Ectodermal cell (in vitro differentiated cells): ENCODE data around the gene TMC1.
A peak's percentile ranks its signal among the peaks of the same experiment; 100 is the strongest.

Source experiments
- H3K27ac ChIP-seq: 2 replicates; pipeline ENCODE4 v1.7.0; 2013; ENCODE audit warnings: mild to moderate bottlenecking, low read depth, low read length; ENCODE audit not compliant: insufficient read depth, poor library complexity, severe bottlenecking
- H3K27me3 ChIP-seq: 2 replicates; pipeline ENCODE4 v1.7.0; 2013; ENCODE audit warnings: mild to moderate bottlenecking, low read length; ENCODE audit not compliant: insufficient read depth, control insufficient read depth, poor library complexity, severe bottlenecking
- H3K36me3 ChIP-seq: one replicate; pipeline ENCODE4 v1.7.0; 2013; ENCODE audit warnings: low read length; ENCODE audit not compliant: control insufficient read depth, insufficient read depth
- H3K4me1 ChIP-seq: one replicate; pipeline ENCODE4 v1.7.0; 2013; ENCODE audit warnings: low read length; ENCODE audit not compliant: control insufficient read depth, insufficient read depth
- H3K4me3 ChIP-seq: 2 replicates; pipeline ENCODE4 v1.7.0; 2013; ENCODE audit warnings: low read depth, low read length, control low read depth; ENCODE audit not compliant: insufficient read depth
- H3K9me3 ChIP-seq: 2 replicates; pipeline ENCODE4 v1.7.0; 2013; ENCODE audit warnings: mild to moderate bottlenecking, low read length, moderate library complexity; ENCODE audit not compliant: control insufficient read depth
- WGBS, 2 experiments: methylation state at CpG; one replicate each; pipeline ENCODE4 v1.1.7; 2013; ENCODE audit warnings: missing lambda C conversion rate in 2 of 2; 5-methylcytosine and 5-hydroxymethylcytosine counted together

Gene TMC1

GRCh38 chr9:72598639-72599038 is 77.2 kb downstream of the TMC1 start:
- Histone ChIP-seq H3K27ac (no peak overlapping the region), H3K4me1 (no peaks in the 10 kb centered on the region), H3K4me3 (no peak overlapping the region), H3K27me3 (no peaks in the 10 kb centered on the region), H3K36me3 (no peaks in the 10 kb centered on the region), H3K9me3 (no peaks in the 10 kb centered on the region)
- 91 to 94% methylated on average over 3 of the region's 3 CpGs for WGBS, 2 experiments

DNA sequence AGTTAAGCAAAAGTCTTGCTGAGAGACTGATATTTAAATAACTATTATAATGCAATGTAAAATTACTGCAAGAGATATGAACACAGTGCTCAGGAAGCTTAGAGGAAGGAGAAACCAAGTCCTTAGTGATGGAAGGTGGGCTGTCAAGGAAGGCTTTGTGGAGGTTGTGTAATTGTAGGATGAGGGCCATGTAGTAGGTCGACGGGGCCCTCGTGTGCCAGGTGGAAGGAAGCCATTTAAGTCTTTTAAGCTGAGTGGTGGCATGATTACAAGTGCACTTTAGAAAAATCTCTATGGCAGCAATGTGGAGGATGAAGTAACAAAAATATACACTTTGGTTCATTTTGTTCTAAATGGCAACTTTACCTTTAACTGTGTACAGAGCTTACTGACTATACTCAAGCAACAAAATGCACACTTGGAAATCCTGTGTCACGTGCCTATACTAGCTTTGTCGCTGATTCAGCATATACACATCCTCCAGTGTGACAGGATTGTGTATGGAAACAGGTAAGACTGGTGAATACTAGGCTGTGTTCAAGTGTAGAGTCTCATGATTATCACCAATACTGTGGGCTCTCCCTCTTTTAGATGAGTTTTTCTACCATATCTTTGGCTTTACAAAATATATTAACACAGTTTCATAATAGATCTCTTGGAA is 78.6 kb downstream of the TMC1 start:
- H3K4me1 ChIP-seq, result no peaks in the 10 kb centered on the region
- 92 to 93% methylated on average over 5 of the region's 5 CpGs for WGBS, 2 experiments
- H3K27ac ChIP-seq, result no peak overlapping the region
- no peaks in the 10 kb centered on the region for H3K36me3 ChIP-seq
- no peaks in the 10 kb centered on the region for H3K27me3 ChIP-seq
- no peaks in the 10 kb centered on the region for H3K9me3 ChIP-seq
- H3K4me3 ChIP-seq, result no peak overlapping the region

DNA sequence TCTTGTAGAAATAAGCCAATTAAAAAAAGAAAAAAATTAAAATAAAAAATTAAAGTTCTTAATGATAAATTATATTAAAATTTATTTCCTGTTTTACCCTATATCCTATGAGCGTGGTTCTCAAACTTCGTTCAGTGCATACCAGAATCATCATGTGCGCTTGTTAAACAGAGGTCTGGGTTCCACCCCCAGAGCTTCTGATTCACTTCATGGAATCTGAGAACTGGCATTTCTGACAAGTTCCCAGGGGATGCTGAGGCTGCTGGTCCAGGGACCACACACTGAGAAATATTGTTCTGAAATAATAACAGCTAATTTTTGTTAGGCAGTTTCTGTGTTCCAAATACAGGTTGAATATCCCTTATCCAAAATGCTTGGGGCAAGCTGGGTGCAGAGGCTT is 79.3 kb downstream of the TMC1 start:
- 94 to 96% methylated on average over 3 of the region's 3 CpGs for WGBS, 2 experiments
- Histone ChIP-seq H3K27me3 (no peaks in the 10 kb centered on the region), H3K9me3 (no peaks in the 10 kb centered on the region), H3K36me3 (no peaks in the 10 kb centered on the region), H3K27ac (no peak overlapping the region), H3K4me1 (no peaks in the 10 kb centered on the region), H3K4me3 (no peak overlapping the region)

- no peaks in the 10 kb centered on the region for H3K36me3 ChIP-seq
- no peak overlapping the region for H3K4me3 ChIP-seq
- no peak overlapping the region for H3K27ac ChIP-seq
- WGBS, 2 experiments, result 67 to 86% methylated on average over 2 of the region's 2 CpGs
- no peaks in the 10 kb centered on the region for H3K27me3 ChIP-seq
- H3K4me1 ChIP-seq, result no peaks in the 10 kb centered on the region
- no peaks in the 10 kb centered on the region for H3K9me3 ChIP-seq
These were observed 80.2 kb downstream of the TMC1 start for GRCh38 chr9:72601615-72602014.

- Histone ChIP-seq H3K27ac (no peak overlapping the region), H3K27me3 (no peaks in the 10 kb centered on the region), H3K9me3 (no peaks in the 10 kb centered on the region), H3K4me3 (no peak overlapping the region), H3K4me1 (no peaks in the 10 kb centered on the region), H3K36me3 (no peaks in the 10 kb centered on the region)
- WGBS, 2 experiments, result 100% methylated on average over 1 of the region's 1 CpG; no CpG with 5 or more reads in 1 of the 2 experiments
These were observed 91.0 kb downstream of the TMC1 start for GRCh38 chr9:72612449-72612848.

DNA sequence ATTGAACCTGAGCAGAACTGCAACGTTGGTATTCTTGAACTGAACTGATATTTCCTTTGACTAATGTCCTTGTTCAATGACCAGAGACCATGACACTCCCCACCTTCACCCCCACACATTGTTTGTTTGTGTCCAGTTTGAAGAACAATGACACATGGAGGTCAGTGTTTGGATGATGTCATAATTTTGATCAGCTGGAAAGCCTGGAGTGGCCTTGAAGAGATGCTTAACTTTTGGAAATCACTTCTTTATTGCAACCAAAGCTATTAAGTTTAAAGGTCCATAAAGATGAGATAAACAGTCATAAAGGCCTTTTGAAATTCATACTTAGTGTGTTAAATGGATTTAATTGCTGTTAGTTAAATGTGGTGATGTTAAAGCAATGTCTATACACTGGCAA is 92.7 kb downstream of the TMC1 start:
- 40 to 61% methylated on average over 1 of the region's 1 CpG for WGBS, 2 experiments
- no peaks in the 10 kb centered on the region for H3K4me1 ChIP-seq
- no peaks in the 10 kb centered on the region for H3K36me3 ChIP-seq
- H3K27ac ChIP-seq, result no peak overlapping the region
- H3K27me3 ChIP-seq, result no peaks in the 10 kb centered on the region
- no peak overlapping the region for H3K4me3 ChIP-seq
- H3K9me3 ChIP-seq, result no peaks in the 10 kb centered on the region

DNA sequence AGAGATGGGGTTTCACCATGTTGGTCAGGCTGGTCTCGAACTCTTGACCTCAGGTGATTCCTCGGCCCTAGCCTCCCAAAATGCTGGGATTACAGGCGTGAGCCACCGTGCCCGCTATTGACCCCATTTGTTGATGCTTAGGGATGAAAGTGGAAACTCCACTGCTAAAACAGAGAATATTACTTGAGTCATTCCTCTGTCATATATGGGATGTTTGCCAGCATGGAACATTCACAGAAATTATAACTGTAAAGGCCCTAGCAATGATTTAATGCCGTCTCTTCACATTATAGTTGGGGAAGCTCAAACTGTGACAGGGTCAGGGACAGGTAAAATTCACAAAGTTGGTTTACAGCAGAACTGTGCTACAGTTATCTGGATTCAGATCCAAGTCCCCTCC is 94.5 kb downstream of the TMC1 start:
- Histone ChIP-seq H3K9me3 (no peaks in the 10 kb centered on the region), H3K4me3 (no peak overlapping the region), H3K4me1 (no peaks in the 10 kb centered on the region), H3K27me3 (no peaks in the 10 kb centered on the region), H3K27ac (no peak overlapping the region), H3K36me3 (no peaks in the 10 kb centered on the region)
- WGBS, 2 experiments, result 92 to 94% methylated on average over 6 of the region's 6 CpGs

- Histone ChIP-seq H3K4me3 (no peak overlapping the region), H3K36me3 (no peaks in the 10 kb centered on the region), H3K4me1 (no peaks in the 10 kb centered on the region), H3K27ac (no peak overlapping the region), H3K9me3 (no peaks in the 10 kb centered on the region), H3K27me3 (no peaks in the 10 kb centered on the region)
- WGBS, 2 experiments, result 94 to 98% methylated on average over 2 of the region's 2 CpGs
These were observed 97.4 kb downstream of the TMC1 start for GRCh38 chr9:72618811-72619210.

- Histone ChIP-seq H3K4me3 (no peak overlapping the region), H3K36me3 (no peaks in the 10 kb centered on the region), H3K4me1 (peaks cover 9% of the 10 kb centered on the region), H3K27ac (no peak overlapping the region), H3K27me3 (no peaks in the 10 kb centered on the region), H3K9me3 (no peaks in the 10 kb centered on the region)
- 88 to 94% methylated on average over 2 of the region's 2 CpGs for WGBS, 2 experiments
These were observed 100.8 kb downstream of the TMC1 start for GRCh38 chr9:72622186-72622585.

DNA sequence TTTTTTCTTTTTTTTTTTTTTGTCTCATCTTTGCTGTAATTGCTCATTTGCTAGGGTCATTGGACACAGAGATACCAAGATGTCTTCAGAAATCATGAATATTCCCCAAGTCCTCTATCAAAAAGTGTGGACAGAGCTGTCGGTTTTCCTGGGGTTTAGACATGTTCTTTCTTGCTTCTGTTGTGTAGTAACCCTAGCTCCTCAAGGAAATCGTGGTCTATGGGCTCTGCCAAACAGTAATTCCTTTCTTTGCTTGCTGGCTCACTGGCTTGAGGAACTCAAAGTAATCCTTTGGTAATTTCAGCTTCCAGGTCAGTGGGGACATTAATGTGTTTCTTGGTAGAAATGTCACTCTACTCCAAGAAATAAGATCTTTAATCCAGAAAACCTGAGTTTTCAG is 101.7 kb downstream of the TMC1 start:
- Histone ChIP-seq H3K36me3 (no peaks in the 10 kb centered on the region), H3K9me3 (no peaks in the 10 kb centered on the region), H3K27me3 (no peaks in the 10 kb centered on the region), H3K4me3 (no peak overlapping the region), H3K27ac (no peak overlapping the region), H3K4me1 (peaks cover 18% of the 10 kb centered on the region)
- 93% methylated on average over 2 of the region's 2 CpGs for WGBS, 2 experiments

DNA sequence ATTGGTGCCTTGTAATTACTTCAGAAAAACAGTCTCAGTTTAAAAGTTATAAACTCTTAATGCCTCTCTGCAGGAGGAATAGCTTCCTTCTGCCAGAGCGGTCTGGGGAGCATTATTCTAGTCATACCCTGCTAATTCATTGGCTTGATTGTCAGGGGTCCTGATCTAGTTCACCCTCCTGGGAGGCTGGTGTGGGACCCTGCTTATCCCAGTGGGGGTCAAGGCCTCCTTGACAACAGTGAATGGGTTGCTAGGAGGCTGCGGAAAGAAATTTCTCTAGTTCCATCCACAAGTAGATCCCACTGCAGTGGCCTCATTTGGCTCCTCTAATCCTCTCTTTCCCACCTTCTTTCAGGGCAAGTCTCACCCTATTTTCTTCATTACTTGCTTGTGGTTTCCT is 105.7 kb downstream of the TMC1 start:
- Histone ChIP-seq H3K4me1 (peaks cover 21% of the 10 kb centered on the region), H3K27me3 (no peaks in the 10 kb centered on the region), H3K27ac (peak overlapping the region; percentile 87), H3K4me3 (no peak overlapping the region), H3K36me3 (no peaks in the 10 kb centered on the region), H3K9me3 (no peaks in the 10 kb centered on the region)
- 25 to 31% methylated on average over 2 of the region's 2 CpGs for WGBS, 2 experiments
